ENCODE measurements around the gene LYL1. TPM values are rescaled to one million over a fixed set of nuclear protein-coding genes. Genes with fewer than 3 reads are reported as not detected.

The LYL1 gene
- total and polyA plus RNA-seq, 9 of the 15 experiments (the other 6 are each of a cell fraction or from before 2014, with no cell fraction given): 1.3 to 266 (median 34.0) TPM

DNA sequence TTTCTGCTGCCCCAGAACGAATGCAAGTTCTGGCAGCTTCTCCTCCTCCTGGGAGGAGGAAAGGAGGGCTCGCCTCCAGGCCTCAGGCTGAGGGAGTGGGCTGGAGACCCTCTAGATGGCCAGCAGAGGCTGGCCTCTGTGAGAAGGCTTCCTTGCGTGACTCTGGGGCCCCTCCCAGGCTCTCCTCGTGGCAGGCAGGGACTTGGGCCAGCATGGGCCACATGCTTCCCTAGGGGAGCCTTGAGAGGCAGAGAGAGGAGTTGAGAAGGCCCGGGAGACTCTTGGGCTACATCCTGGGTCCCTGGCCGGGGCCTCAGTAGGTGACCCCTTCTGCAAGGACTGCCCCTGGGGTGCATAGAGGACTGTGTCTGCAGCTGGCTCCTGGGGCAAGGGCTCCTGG lies 25.9 kb downstream of the LYL1 start:
- Histone ChIP-seq H3K4me2 (ENCODE audit: insufficient read depth, low read length) (no peak overlapping the region), H3K36me3 (ENCODE audit: control insufficient read depth, insufficient read depth, low read length) (peaks cover 46% of the 10 kb centered on the region; the same call in 2 of the 3 replicates), H3K4me1 (replicated peaks in 1 of 2; ENCODE audit: control insufficient read depth in 2 of 2, insufficient read depth in 2 of 2, low read length in 2 of 2) (peaks cover 34 to 79% of the 10 kb centered on the region in 2 experiments), H3K79me2 (ENCODE audit: control insufficient read depth, insufficient read depth, low read length) (no peaks in the 10 kb centered on the region), H3K9ac (ENCODE audit: insufficient read depth in 1 of 2, low read depth in 2 of 2, low read length in 2 of 2) (peak overlapping the region in 1 of 2 experiments; percentile 81; a peak in 2 of 4 replicates), H3K4me3 (no peak overlapping the region), H4K20me1 (replicated peaks; ENCODE audit: control insufficient read depth, insufficient read depth, low read length) (no peaks in the 10 kb centered on the region), H3K9me3 (replicated peaks; ENCODE audit: control insufficient read depth, insufficient read depth, low read depth, low read length) (no peaks in the 10 kb centered on the region), H3K9me1 (ENCODE audit: control insufficient read depth, insufficient read depth, low read length) (no peaks in the 10 kb centered on the region), H3K27me3 (ENCODE audit: control insufficient read depth in 2 of 2, insufficient read depth in 2 of 2, low read length in 2 of 2) (no peaks in the 10 kb centered on the region), H3K27ac (ENCODE audit: extremely low read depth, low read depth, low read length) (no peak overlapping the region), H2AFZ (ENCODE audit: low read depth, low read length) (no peak overlapping the region)
- BruUV-seq (replicated peaks): no TSS peak
- TF ChIP-seq ZFX (CRISPR knock-in tag; IDR thresholded peaks at IDR 0.05): 0 out of 2 replicates have a peak, but pooled peaks have one; percentile 13
- no peak for TF ChIP-seq ZBTB17 (CRISPR knock-in tag; IDR thresholded peaks at IDR 0.05)
- intact Hi-C loops (cut with micrococcal nuclease): no loop called here
- FAIRE-seq (no peak), ATAC-seq (no peak), DNase-seq (ENCODE audit: extremely low read depth in 1 of 4, low spot score in 3 of 4) (no peak)
- in situ Hi-C loops (cut with MboI): no loop called here
- ChIA-PET POLR2A (interaction anchor here (1.1 kb wide), 1 partner anchor 10 kb away, joined by 4 read pairs; no protein-coding TSS in a partner anchor), CTCF (ENCODE audit: low intra/inter-chr PET ratio) (no interaction called here)
- 67% methylated on average over 5 of the region's 6 CpGs for WGBS (ENCODE audit: insufficient coverage, low coverage, missing lambda C conversion rate)

DNA sequence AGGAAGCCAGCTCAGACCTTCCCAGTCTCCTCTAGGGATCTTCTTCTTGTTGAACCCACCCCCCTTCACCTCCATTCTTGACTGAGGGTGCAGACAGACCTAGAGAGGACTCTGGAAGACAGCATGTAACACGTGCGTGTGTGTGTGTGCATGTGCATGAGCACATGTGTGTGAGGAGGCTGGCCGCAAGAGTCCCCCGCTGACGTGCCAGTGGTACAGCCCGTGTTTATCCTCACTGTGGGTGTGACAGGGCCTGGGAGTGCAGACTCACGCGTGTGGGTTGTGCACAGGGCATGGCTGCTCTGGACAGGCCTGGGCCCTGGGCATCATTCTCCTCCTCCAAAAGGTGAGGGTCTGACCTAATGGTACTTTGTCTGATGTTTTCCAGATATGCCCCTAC lies 26.3 kb downstream of the LYL1 start:
- CTCF ChIA-PET (ENCODE audit: low intra/inter-chr PET ratio): no interaction called here
- no peaks in the 10 kb centered on the region for H3K27me3 ChIP-seq (ENCODE audit: control insufficient read depth in 2 of 2, insufficient read depth in 2 of 2, low read length in 2 of 2)
- TSS peak; percentile 39 for BruUV-seq (replicated peaks)
- TF ChIP-seq, protein P1, sequence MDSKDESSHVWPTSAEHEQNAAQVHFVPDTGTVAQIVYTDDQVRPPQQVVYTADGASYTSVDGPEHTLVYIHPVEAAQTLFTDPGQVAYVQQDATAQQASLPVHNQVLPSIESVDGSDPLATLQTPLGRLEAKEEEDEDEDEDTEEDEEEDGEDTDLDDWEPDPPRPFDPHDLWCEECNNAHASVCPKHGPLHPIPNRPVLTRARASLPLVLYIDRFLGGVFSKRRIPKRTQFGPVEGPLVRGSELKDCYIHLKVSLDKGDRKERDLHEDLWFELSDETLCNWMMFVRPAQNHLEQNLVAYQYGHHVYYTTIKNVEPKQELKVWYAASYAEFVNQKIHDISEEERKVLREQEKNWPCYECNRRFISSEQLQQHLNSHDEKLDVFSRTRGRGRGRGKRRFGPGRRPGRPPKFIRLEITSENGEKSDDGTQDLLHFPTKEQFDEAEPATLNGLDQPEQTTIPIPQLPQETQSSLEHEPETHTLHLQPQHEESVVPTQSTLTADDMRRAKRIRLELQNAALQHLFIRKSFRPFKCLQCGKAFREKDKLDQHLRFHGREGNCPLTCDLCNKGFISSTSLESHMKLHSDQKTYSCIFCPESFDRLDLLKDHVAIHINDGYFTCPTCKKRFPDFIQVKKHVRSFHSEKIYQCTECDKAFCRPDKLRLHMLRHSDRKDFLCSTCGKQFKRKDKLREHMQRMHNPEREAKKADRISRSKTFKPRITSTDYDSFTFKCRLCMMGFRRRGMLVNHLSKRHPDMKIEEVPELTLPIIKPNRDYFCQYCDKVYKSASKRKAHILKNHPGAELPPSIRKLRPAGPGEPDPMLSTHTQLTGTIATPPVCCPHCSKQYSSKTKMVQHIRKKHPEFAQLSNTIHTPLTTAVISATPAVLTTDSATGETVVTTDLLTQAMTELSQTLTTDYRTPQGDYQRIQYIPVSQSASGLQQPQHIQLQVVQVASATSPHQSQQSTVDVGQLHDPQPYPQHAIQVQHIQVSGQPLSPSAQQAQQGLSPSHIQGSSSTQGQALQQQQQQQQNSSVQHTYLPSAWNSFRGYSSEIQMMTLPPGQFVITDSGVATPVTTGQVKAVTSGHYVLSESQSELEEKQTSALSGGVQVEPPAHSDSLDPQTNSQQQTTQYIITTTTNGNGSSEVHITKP (IDR thresholded peaks at IDR 0.05; ENCODE audit: partially characterized antibody): peak; percentile 93
- TF ChIP-seq EZH2 (IDR thresholded peaks at IDR 0.05; ENCODE audit: borderline replicate concordance, low read depth, low read length): no peak
- H3K9me3 ChIP-seq (replicated peaks; ENCODE audit: control insufficient read depth, insufficient read depth, low read depth, low read length): no peaks in the 10 kb centered on the region
- no peak overlapping the region for H2AFZ ChIP-seq (ENCODE audit: low read depth, low read length)
- ATAC-seq (no peak), DNase-seq (ENCODE audit: extremely low read depth in 1 of 4, low spot score in 3 of 4) (no peak), FAIRE-seq (no peak)
- peaks cover 42% of the 10 kb centered on the region; the same call in 2 of the 3 replicates for H3K36me3 ChIP-seq (ENCODE audit: control insufficient read depth, insufficient read depth, low read length)
- H3K9ac ChIP-seq (ENCODE audit: insufficient read depth in 1 of 2, low read depth in 2 of 2, low read length in 2 of 2): peak overlapping the region in 1 of 2 experiments; percentile 81; a peak in 2 of 4 replicates
- no peaks in the 10 kb centered on the region for H3K9me1 ChIP-seq (ENCODE audit: control insufficient read depth, insufficient read depth, low read length)
- H3K4me1 ChIP-seq (replicated peaks in 1 of 2; ENCODE audit: control insufficient read depth in 2 of 2, insufficient read depth in 2 of 2, low read length in 2 of 2): peaks cover 34 to 78% of the 10 kb centered on the region in 2 experiments
- H3K27ac ChIP-seq (ENCODE audit: extremely low read depth, low read depth, low read length): no peak overlapping the region
- H3K4me3 ChIP-seq: no peak overlapping the region
- 79% methylated on average over 8 of the region's 8 CpGs for WGBS (ENCODE audit: insufficient coverage, low coverage, missing lambda C conversion rate)
- POLR2A ChIA-PET: no interaction called here
- no peaks in the 10 kb centered on the region for H4K20me1 ChIP-seq (replicated peaks; ENCODE audit: control insufficient read depth, insufficient read depth, low read length)
- intact Hi-C loops (cut with micrococcal nuclease): no loop called here
- in situ Hi-C loops (cut with MboI): no loop called here
- H3K79me2 ChIP-seq (ENCODE audit: control insufficient read depth, insufficient read depth, low read length): 0 out of 3 replicates have a peak, but pooled peaks cover 2% of the 10 kb centered on the region
- no peak overlapping the region for H3K4me2 ChIP-seq (ENCODE audit: insufficient read depth, low read length)

Measured in K562 (cell line).